Fibroblast of the aortic adventitia (primary cell): ENCODE results near the gene TVP23C. TPM values are rescaled to one million over a fixed set of nuclear protein-coding genes. Genes with fewer than 3 reads are reported as not detected.
"Not testable (repeated sequence)": the region's sequence is repeated elsewhere in the genome, so short reads cannot be mapped to it uniquely, and the experiment has no call there.

Source experiments
- DNase-seq: peaks from one replicate; pipeline ENCODE4 v3.0.0-alpha.2; 2010; ENCODE audit warnings: low read depth
- H3K4me3 ChIP-seq: 2 replicates; pipeline ENCODE4 v1.5.1; 2011; ENCODE audit warnings: low read depth, mild to moderate bottlenecking, control low read depth, low read length, moderate library complexity
- CTCF ChIP-seq: IDR thresholded peaks from 2 replicates; pipeline ENCODE4 v1.5.1; 2011; ENCODE audit warnings: mild to moderate bottlenecking, low read length, control low read depth, inconsistent platforms; ENCODE audit not compliant: insufficient read depth
- total RNA-seq: library from RNA; depleted of rRNA; stranded (reverse); fragments of >200 nt; gene quantifications from 2 replicates; pipeline ENCODE4 v1.2.3, GENCODE V29; 2012; ENCODE audit warnings: low replicate concordance

The TVP23C gene
- total RNA-seq, 1 donor, result 22.6 TPM

- no peak for DNase-seq
- TF ChIP-seq CTCF, result no peak
- no peak overlapping the region for H3K4me3 ChIP-seq
Observed at GRCh38 chr17:15507896-15508295, 55.4 kb downstream of the TVP23C start.

GRCh38 chr17:15507001-15507400, 56.3 kb downstream of the TVP23C start:
- DNase-seq, result no peak
- no peak for TF ChIP-seq CTCF
- no peak overlapping the region for H3K4me3 ChIP-seq

GRCh38 chr17:15505708-15506107, 57.6 kb downstream of the TVP23C start:
- DNase-seq, H3K4me3 ChIP-seq: not testable (repeated sequence)

GRCh38 chr17:15503731-15504130, 59.6 kb downstream of the TVP23C start:
- TF ChIP-seq CTCF, result no peak
- no peak for DNase-seq
- H3K4me3 ChIP-seq, result no peak overlapping the region

DNA sequence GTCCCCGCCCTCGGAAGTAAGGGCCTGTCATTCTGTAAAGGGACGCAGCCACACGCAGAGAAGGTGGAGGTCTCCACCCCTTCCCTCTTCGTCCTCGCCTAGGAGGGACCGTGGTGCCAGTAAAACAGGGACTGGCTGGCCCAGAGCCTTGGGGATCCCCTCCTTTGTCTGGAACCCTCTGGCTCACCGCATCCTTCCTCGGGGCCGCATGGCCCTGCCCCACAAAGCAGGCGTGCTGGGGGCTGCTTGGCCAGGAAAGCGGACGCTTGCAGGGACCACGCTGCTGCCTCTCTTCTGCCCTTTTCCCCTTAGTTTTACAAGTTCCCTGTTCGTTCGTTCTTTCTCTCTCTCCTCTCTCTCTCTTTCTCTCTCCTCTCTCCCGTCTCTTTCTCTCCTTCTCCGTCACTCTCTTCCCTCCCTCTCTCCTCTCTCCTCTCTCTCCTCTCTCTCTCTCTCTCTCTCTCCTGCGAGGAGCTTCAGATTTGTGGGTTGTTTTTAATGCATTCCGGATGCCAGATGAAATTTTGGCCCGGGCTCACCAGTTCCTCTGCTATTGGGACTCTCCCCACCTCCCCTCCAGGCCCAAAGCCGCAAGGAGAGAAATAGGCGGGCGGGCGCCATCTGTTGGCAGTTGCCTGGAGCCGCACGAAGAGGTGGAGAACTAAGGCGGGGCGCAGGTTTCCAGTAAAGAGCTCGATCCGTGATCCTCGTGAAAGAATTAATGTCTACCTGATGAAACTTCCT, 60.7 kb downstream of the TVP23C start:
- peak overlapping the region; percentile 54 for H3K4me3 ChIP-seq
- TF ChIP-seq CTCF, result peak; percentile 90
- peak; percentile 98 for DNase-seq

GRCh38 chr17:15501793-15502192, 61.5 kb downstream of the TVP23C start:
- TF ChIP-seq CTCF, result no peak
- no peak overlapping the region for H3K4me3 ChIP-seq
- no peak for DNase-seq

DNA sequence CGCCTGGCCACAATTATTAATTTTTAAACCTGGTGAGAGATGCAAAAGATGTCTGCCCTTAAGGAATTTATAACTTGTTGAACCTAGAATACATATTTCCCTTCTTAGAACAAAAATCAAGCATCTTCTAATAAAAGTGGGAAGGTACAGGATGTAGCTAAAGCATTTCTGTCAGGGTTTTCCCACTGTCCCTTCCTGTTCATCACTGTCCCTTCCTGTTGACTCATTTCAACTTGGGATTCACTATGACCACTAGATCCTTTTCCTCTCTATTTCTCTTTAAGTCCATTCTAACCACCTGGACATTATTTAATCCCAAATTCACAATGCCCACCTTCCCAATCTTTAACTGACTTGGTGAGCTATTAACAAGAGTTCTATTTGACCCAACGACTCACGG, 62.0 kb downstream of the TVP23C start:
- DNase-seq, result no peak
- TF ChIP-seq CTCF, result no peak
- H3K4me3 ChIP-seq, result no peak overlapping the region
